ENCODE data around the gene FAM227A.

DNA sequence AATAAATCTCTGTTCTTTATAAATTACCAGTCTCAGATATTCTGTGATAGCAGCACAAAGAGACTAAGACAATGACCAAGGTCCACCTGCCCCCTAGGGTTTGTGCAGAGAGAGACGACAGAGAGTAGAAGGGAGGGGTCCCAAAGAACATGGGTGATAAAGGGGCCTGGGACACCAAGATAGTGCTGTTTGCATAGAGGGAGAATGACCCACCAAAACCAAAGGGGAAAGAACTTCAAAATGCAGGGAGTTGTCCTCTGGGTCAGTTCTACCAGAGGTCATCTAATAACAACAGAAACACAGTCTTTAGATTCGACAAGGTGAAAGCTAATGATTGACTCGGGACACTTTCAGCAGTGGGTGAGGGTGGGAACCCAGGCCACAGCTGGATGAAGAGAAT is 23.7 kb downstream of the FAM227A start:
- TF ChIP-seq, protein P1, sequence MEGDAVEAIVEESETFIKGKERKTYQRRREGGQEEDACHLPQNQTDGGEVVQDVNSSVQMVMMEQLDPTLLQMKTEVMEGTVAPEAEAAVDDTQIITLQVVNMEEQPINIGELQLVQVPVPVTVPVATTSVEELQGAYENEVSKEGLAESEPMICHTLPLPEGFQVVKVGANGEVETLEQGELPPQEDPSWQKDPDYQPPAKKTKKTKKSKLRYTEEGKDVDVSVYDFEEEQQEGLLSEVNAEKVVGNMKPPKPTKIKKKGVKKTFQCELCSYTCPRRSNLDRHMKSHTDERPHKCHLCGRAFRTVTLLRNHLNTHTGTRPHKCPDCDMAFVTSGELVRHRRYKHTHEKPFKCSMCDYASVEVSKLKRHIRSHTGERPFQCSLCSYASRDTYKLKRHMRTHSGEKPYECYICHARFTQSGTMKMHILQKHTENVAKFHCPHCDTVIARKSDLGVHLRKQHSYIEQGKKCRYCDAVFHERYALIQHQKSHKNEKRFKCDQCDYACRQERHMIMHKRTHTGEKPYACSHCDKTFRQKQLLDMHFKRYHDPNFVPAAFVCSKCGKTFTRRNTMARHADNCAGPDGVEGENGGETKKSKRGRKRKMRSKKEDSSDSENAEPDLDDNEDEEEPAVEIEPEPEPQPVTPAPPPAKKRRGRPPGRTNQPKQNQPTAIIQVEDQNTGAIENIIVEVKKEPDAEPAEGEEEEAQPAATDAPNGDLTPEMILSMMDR (IDR thresholded peaks at IDR 0.05; ENCODE audit: insufficient read depth, low read length): no peak
- TF ChIP-seq POLR2AphosphoS5 (IDR thresholded peaks at IDR 0.05; ENCODE audit: low read depth) (no peak), SPI1 (IDR thresholded peaks at IDR 0.05; ENCODE audit: borderline replicate concordance, low read depth) (no peak)
- TF ChIP-seq, protein P2, sequence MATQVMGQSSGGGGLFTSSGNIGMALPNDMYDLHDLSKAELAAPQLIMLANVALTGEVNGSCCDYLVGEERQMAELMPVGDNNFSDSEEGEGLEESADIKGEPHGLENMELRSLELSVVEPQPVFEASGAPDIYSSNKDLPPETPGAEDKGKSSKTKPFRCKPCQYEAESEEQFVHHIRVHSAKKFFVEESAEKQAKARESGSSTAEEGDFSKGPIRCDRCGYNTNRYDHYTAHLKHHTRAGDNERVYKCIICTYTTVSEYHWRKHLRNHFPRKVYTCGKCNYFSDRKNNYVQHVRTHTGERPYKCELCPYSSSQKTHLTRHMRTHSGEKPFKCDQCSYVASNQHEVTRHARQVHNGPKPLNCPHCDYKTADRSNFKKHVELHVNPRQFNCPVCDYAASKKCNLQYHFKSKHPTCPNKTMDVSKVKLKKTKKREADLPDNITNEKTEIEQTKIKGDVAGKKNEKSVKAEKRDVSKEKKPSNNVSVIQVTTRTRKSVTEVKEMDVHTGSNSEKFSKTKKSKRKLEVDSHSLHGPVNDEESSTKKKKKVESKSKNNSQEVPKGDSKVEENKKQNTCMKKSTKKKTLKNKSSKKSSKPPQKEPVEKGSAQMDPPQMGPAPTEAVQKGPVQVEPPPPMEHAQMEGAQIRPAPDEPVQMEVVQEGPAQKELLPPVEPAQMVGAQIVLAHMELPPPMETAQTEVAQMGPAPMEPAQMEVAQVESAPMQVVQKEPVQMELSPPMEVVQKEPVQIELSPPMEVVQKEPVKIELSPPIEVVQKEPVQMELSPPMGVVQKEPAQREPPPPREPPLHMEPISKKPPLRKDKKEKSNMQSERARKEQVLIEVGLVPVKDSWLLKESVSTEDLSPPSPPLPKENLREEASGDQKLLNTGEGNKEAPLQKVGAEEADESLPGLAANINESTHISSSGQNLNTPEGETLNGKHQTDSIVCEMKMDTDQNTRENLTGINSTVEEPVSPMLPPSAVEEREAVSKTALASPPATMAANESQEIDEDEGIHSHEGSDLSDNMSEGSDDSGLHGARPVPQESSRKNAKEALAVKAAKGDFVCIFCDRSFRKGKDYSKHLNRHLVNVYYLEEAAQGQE (IDR thresholded peaks at IDR 0.05; ENCODE audit: insufficient replicate concordance, low read depth): no peak

All from HL-60 (cell line).